ENCODE measurements around the gene CHST9. TPM values are rescaled to one million over a fixed set of nuclear protein-coding genes. Genes with fewer than 3 reads are reported as not detected.
"Not testable (repeated sequence)": the region's sequence is repeated elsewhere in the genome, so short reads cannot be mapped to it uniquely, and the experiment has no call there.

CHST9 gene
- total RNA-seq, 3 donors from 2014 or later: 0.05 to 0.82 (median 0.06) TPM

- H3K36me3 ChIP-seq (ENCODE audit: low read depth): no peaks in the 10 kb centered on the region
- no peaks in the 10 kb centered on the region for H3K4me1 ChIP-seq (ENCODE audit: low read depth)
- no peak overlapping the region for H3K4me3 ChIP-seq
- no peak for DNase-seq
- ATAC-seq: no peak
- intact Hi-C loops (cut with DNase I, micrococcal nuclease): no loop called here
- TF ChIP-seq, protein P1, sequence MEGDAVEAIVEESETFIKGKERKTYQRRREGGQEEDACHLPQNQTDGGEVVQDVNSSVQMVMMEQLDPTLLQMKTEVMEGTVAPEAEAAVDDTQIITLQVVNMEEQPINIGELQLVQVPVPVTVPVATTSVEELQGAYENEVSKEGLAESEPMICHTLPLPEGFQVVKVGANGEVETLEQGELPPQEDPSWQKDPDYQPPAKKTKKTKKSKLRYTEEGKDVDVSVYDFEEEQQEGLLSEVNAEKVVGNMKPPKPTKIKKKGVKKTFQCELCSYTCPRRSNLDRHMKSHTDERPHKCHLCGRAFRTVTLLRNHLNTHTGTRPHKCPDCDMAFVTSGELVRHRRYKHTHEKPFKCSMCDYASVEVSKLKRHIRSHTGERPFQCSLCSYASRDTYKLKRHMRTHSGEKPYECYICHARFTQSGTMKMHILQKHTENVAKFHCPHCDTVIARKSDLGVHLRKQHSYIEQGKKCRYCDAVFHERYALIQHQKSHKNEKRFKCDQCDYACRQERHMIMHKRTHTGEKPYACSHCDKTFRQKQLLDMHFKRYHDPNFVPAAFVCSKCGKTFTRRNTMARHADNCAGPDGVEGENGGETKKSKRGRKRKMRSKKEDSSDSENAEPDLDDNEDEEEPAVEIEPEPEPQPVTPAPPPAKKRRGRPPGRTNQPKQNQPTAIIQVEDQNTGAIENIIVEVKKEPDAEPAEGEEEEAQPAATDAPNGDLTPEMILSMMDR (IDR thresholded peaks at IDR 0.05): no peak
- H3K9me3 ChIP-seq: no peaks in the 10 kb centered on the region
Observed at GRCh38 chr18:26977781-26978180, 207.3 kb downstream of the CHST9 start.

DNA sequence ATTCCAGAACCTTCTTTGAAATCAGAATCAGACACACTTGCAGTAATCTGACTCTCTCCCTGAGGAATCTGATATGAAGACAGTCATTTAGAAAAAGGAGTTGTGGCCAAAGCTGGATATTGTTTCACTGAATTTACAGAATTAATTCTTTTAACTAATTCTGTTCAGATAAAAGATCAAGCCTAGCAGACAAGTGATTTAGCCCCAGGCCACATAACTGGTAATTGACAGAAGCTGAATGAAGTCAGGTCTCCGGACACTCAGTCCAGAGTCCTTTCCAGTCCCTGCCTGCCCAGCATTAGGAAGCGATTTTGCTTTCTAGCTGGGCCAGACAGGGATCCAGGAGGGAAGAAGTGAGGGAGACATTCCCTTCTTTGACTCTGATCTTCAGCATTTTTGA lies 208.9 kb downstream of the CHST9 start:
- ATAC-seq: no peak
- DNase-seq: no peak

GRCh38 chr18:26972549-26972948 lies 212.6 kb downstream of the CHST9 start:
- intact Hi-C loops (cut with DNase I, micrococcal nuclease); H3K36me3 ChIP-seq (ENCODE audit: low read depth); H3K9me3 ChIP-seq; H3K4me1 ChIP-seq (ENCODE audit: low read depth); ATAC-seq; H3K4me3 ChIP-seq; DNase-seq: not testable (repeated sequence)

More for the DNA sequence above, 208.9 kb downstream of the CHST9 start:
- H3K9me3 ChIP-seq: no peaks in the 10 kb centered on the region
- no peaks in the 10 kb centered on the region for H3K36me3 ChIP-seq (ENCODE audit: low read depth)
- TF ChIP-seq, protein P1 (IDR thresholded peaks at IDR 0.05): no peak
- H3K4me3 ChIP-seq: no peak overlapping the region
- no peaks in the 10 kb centered on the region for H3K4me1 ChIP-seq (ENCODE audit: low read depth)
- intact Hi-C loops (cut with DNase I, micrococcal nuclease): no loop called here

- H3K4me3 ChIP-seq: no peak overlapping the region
- ATAC-seq (no peak), DNase-seq (no peak)
- H3K9me3 ChIP-seq: no peaks in the 10 kb centered on the region
- no peaks in the 10 kb centered on the region for H3K36me3 ChIP-seq (ENCODE audit: low read depth)
- intact Hi-C loops (cut with DNase I, micrococcal nuclease): no loop called here
- TF ChIP-seq, protein P1 (IDR thresholded peaks at IDR 0.05): no peak
- no peaks in the 10 kb centered on the region for H3K4me1 ChIP-seq (ENCODE audit: low read depth)
Observed at GRCh38 chr18:26971409-26971808, 213.7 kb downstream of the CHST9 start.

DNA sequence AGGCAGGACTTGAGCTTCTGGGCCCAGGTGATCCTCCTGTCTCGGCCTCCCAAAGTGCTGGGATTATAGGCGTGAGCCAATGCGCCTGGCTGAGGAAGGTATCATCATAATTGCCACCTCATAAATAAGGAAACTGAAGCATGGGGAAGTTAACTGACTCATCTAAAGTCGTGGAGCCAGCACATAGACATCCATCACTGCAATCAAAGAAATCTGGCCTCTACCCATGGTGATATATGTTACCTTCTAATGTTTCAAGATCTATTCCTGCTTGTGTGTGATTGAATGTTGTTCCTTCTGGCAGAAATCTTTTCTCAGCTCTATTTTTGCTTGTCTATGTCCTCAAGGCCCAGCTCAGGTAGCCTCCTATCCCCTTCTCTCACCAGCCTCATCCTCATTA lies 214.5 kb downstream of the CHST9 start:
- no peak for ATAC-seq
- intact Hi-C loops (cut with DNase I, micrococcal nuclease): no loop called here

DNA sequence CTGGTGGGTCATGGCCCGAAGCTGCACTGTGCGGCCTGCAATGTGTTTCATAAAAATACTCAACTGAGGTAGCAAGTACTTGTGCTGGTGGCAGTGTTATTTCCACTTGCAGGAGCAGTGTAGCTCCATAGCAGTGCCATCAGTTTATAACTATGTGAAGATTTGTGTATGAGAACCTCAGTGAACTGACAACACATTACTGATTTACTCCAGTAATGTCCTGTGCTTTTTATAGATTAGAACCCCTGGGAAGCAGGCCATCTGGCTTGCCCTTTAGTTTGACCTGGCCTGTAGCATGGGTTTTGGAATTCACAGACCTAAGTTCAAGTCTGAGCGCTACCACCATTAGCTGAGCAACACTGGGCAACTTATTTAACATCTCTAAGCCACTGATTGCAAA lies 219.9 kb downstream of the CHST9 start:
- Histone ChIP-seq H3K4me1 (ENCODE audit: low read depth) (no peaks in the 10 kb centered on the region), H3K36me3 (ENCODE audit: low read depth) (no peaks in the 10 kb centered on the region), H3K4me3 (no peak overlapping the region), H3K9me3 (no peaks in the 10 kb centered on the region)
- no peak for DNase-seq
- intact Hi-C loops (cut with DNase I, micrococcal nuclease): no loop called here
- TF ChIP-seq, protein P1 (IDR thresholded peaks at IDR 0.05): no peak
- ATAC-seq: no peak

More for the DNA sequence above, 214.5 kb downstream of the CHST9 start:
- H3K9me3 ChIP-seq: no peaks in the 10 kb centered on the region
- H3K4me1 ChIP-seq (ENCODE audit: low read depth): no peaks in the 10 kb centered on the region
- H3K4me3 ChIP-seq: no peak overlapping the region
- TF ChIP-seq, protein P1 (IDR thresholded peaks at IDR 0.05): no peak
- no peak for DNase-seq
- H3K36me3 ChIP-seq (ENCODE audit: low read depth): no peaks in the 10 kb centered on the region

Measured in mucosa of descending colon (tissue), 3 donors.